ENCODE measurements around the gene KIAA1191. TPM values are rescaled to one million over a fixed set of nuclear protein-coding genes. Genes with fewer than 3 reads are reported as not detected.

Gene KIAA1191
- total RNA-seq, 1 experiment from 2014 or later: 92.7 TPM

GRCh38 chr5:176368726-176369125 lies 7.2 kb upstream of the KIAA1191 start (continued):
- TF ChIP-seq E2F1 (CRISPR knock-in tag; IDR thresholded peaks at IDR 0.05) (no peak), GTF2I (CRISPR knock-in tag; conservative IDR thresholded peaks at IDR 0.05) (no peak), HMGXB4 (CRISPR knock-in tag; IDR thresholded peaks at IDR 0.05) (no peak), EMX1 (CRISPR knock-in tag; IDR thresholded peaks at IDR 0.05) (no peak), HMGA2 (CRISPR knock-in tag; IDR thresholded peaks at IDR 0.05) (no peak), STAT6 (CRISPR knock-in tag; conservative IDR thresholded peaks at IDR 0.05; ENCODE audit: low read depth) (no peak), E2F5 (CRISPR knock-in tag; IDR thresholded peaks at IDR 0.05) (no peak)

GRCh38 chr5:176366232-176366894 lies 4.8 kb upstream of the KIAA1191 start:
- H3K4me3 Mint-ChIP-seq: peak overlapping the region; percentile 64
- no peak overlapping the region for H3K27ac Mint-ChIP-seq
- ChIA-PET CTCF (interaction anchor here (0.6 to 1.2 kb wide), 2 partner anchors 43 to 637 kb away, joined by 3 to 4 read pairs; no protein-coding TSS in a partner anchor), POLR2A (no interaction called here)
- no peaks in the 10 kb centered on the region for H3K9me3 Mint-ChIP-seq
- H3K4me1 Mint-ChIP-seq: peaks cover 7% of the 10 kb centered on the region
- ATAC-seq (no peak; the same call in 1 of the 2 replicates), DNase-seq (ENCODE audit: low spot score) (no peak)
- H3K36me3 Mint-ChIP-seq: peaks cover 7% of the 10 kb centered on the region; the same call in 1 of the 2 replicates
- peaks cover 60% of the 10 kb centered on the region for H3K27me3 Mint-ChIP-seq (ENCODE audit: low read depth)
- TF ChIP-seq FOXK1 (CRISPR knock-in tag; IDR thresholded peaks at IDR 0.05) (peak; percentile 43; the same call in 1 of the 2 replicates), NFE2L1 (CRISPR knock-in tag; IDR thresholded peaks at IDR 0.05) (no peak), IRF2 (CRISPR knock-in tag; IDR thresholded peaks at IDR 0.05; ENCODE audit: borderline replicate concordance, low read depth) (no peak), AR (CRISPR knock-in tag; IDR thresholded peaks at IDR 0.05) (no peak), NR1H2 (CRISPR knock-in tag; IDR thresholded peaks at IDR 0.05) (no peak), ZNF416 (CRISPR knock-in tag; IDR thresholded peaks at IDR 0.05) (no peak), MXD4 (CRISPR knock-in tag; IDR thresholded peaks at IDR 0.05; ENCODE audit: borderline replicate concordance) (no peak), PRDM15 (CRISPR knock-in tag; IDR thresholded peaks at IDR 0.05) (no peak), ETV6 (CRISPR knock-in tag; IDR thresholded peaks at IDR 0.05) (no peak), ZBTB43 (CRISPR knock-in tag; IDR thresholded peaks at IDR 0.05) (no peak), CDX4 (CRISPR knock-in tag; IDR thresholded peaks at IDR 0.05; ENCODE audit: borderline replicate concordance) (no peak), HMGXB4 (CRISPR knock-in tag; IDR thresholded peaks at IDR 0.05) (no peak; the same call in 1 of the 2 replicates)

Measured in WTC11 (cell line).